ENCODE results near the gene PARP9. TPM values are rescaled to one million over a fixed set of nuclear protein-coding genes. Genes with fewer than 3 reads are reported as not detected.
"Not testable (repeated sequence)": the region's sequence is repeated elsewhere in the genome, so short reads cannot be mapped to it uniquely, and the experiment has no call there.

PARP9 gene
- total RNA-seq, 1 experiment from 2014 or later, result 8.7 TPM

- in situ Hi-C loops (cut with HindIII; ENCODE audit: low pct_unique_long_range_greater_than_20kb, low sequenced_read_pairs), result no loop called here
- no peak for DNase-seq (ENCODE audit: low read depth)
These were observed 55.8 kb downstream of the PARP9 start for GRCh38 chr3:122508135-122508914.

- DNase-seq (ENCODE audit: low read depth), result no peak
- in situ Hi-C loops (cut with HindIII; ENCODE audit: low pct_unique_long_range_greater_than_20kb, low sequenced_read_pairs), result no loop called here
These were observed 57.6 kb downstream of the PARP9 start for GRCh38 chr3:122506450-122506849.

GRCh38 chr3:122505676-122506075 lies 58.4 kb downstream of the PARP9 start:
- in situ Hi-C loops (cut with HindIII; ENCODE audit: low pct_unique_long_range_greater_than_20kb, low sequenced_read_pairs), result no loop called here
- DNase-seq (ENCODE audit: low read depth), result no peak

GRCh38 chr3:122502941-122503340 lies 61.2 kb downstream of the PARP9 start:
- no peak for DNase-seq (ENCODE audit: low read depth)
- in situ Hi-C loops (cut with HindIII; ENCODE audit: low pct_unique_long_range_greater_than_20kb, low sequenced_read_pairs), result no loop called here

GRCh38 chr3:122502139-122502538 lies 62.0 kb downstream of the PARP9 start:
- DNase-seq (ENCODE audit: low read depth), result no peak
- in situ Hi-C loops (cut with HindIII; ENCODE audit: low pct_unique_long_range_greater_than_20kb, low sequenced_read_pairs), result no loop called here

- peak; percentile 6 for DNase-seq (ENCODE audit: low read depth)
- in situ Hi-C loops (cut with HindIII; ENCODE audit: low pct_unique_long_range_greater_than_20kb, low sequenced_read_pairs), result not testable (repeated sequence)
These were observed 63.1 kb downstream of the PARP9 start for GRCh38 chr3:122500964-122501363.

- no peak for DNase-seq (ENCODE audit: low read depth)
- in situ Hi-C loops (cut with HindIII; ENCODE audit: low pct_unique_long_range_greater_than_20kb, low sequenced_read_pairs), result no loop called here
These were observed 65.9 kb downstream of the PARP9 start for GRCh38 chr3:122498152-122498551.

- in situ Hi-C loops (cut with HindIII; ENCODE audit: low pct_unique_long_range_greater_than_20kb, low sequenced_read_pairs), result no loop called here
- DNase-seq (ENCODE audit: low read depth), result peak; percentile 39
These were observed 66.7 kb downstream of the PARP9 start for GRCh38 chr3:122497425-122497824.

GRCh38 chr3:122496508-122496907 lies 67.6 kb downstream of the PARP9 start:
- no peak for DNase-seq (ENCODE audit: low read depth)
- in situ Hi-C loops (cut with HindIII; ENCODE audit: low pct_unique_long_range_greater_than_20kb, low sequenced_read_pairs), result no loop called here

GRCh38 chr3:122493296-122493695 lies 70.8 kb downstream of the PARP9 start:
- no peak for DNase-seq (ENCODE audit: low read depth)

GRCh38 chr3:122488262-122488973 lies 75.7 kb downstream of the PARP9 start:
- DNase-seq (ENCODE audit: low read depth), result no peak
- in situ Hi-C loops (cut with HindIII; ENCODE audit: low pct_unique_long_range_greater_than_20kb, low sequenced_read_pairs), result no loop called here

More at GRCh38 chr3:122493296-122493695, 70.8 kb downstream of the PARP9 start:
- in situ Hi-C loops (cut with HindIII; ENCODE audit: low pct_unique_long_range_greater_than_20kb, low sequenced_read_pairs), result no loop called here

- in situ Hi-C loops (cut with HindIII; ENCODE audit: low pct_unique_long_range_greater_than_20kb, low sequenced_read_pairs), result no loop called here
- no peak for DNase-seq (ENCODE audit: low read depth)
These were observed 79.1 kb downstream of the PARP9 start for GRCh38 chr3:122484985-122485384.

GRCh38 chr3:122481390-122481789 lies 82.7 kb downstream of the PARP9 start:
- in situ Hi-C loops (cut with HindIII; ENCODE audit: low pct_unique_long_range_greater_than_20kb, low sequenced_read_pairs), result no loop called here
- no peak for DNase-seq (ENCODE audit: low read depth)

Other genes starting within 250 kb of the PARP9 start
- gene CSTA, start 239.1 kb downstream of the PARP9 start, total RNA-seq (2014; rRNA removed; shearing (Covaris generic); ENCODE audit: low replicate concordance), result not detected in 2 replicates
- 46.2 and 72.9 TPM in 2 replicates for gene MIX23, start 181.1 kb downstream of the PARP9 start, total RNA-seq (2014; rRNA removed; shearing (Covaris generic); ENCODE audit: low replicate concordance)
- 36.5 and 42.1 TPM in 2 replicates for gene FAM162A, start 180.1 kb downstream of the PARP9 start, total RNA-seq (2014; rRNA removed; shearing (Covaris generic); ENCODE audit: low replicate concordance)
- 2.4 and 3.1 TPM in 2 replicates for gene WDR5B, start 148.2 kb downstream of the PARP9 start, total RNA-seq (2014; rRNA removed; shearing (Covaris generic); ENCODE audit: low replicate concordance)
- gene KPNA1, start 49.4 kb downstream of the PARP9 start, total RNA-seq (2014; rRNA removed; shearing (Covaris generic); ENCODE audit: low replicate concordance), result 43.0 and 50.8 TPM in 2 replicates
- 15.0 and 17.2 TPM in 2 replicates for gene DTX3L, start within 50 bp of the PARP9 start, total RNA-seq (2014; rRNA removed; shearing (Covaris generic); ENCODE audit: low replicate concordance)
- gene PARP15, start 13.3 kb upstream of the PARP9 start, total RNA-seq (2014; rRNA removed; shearing (Covaris generic); ENCODE audit: low replicate concordance), result not detected in 2 replicates
- gene PARP14, start 116.5 kb upstream of the PARP9 start, total RNA-seq (2014; rRNA removed; shearing (Covaris generic); ENCODE audit: low replicate concordance), result 20.2 and 20.3 TPM in 2 replicates
- gene HSPBAP1, start 229.5 kb upstream of the PARP9 start, total RNA-seq (2014; rRNA removed; shearing (Covaris generic); ENCODE audit: low replicate concordance), result 2.0 and 4.8 TPM in 2 replicates
- gene SLC49A4, start 230.8 kb upstream of the PARP9 start, total RNA-seq (2014; rRNA removed; shearing (Covaris generic); ENCODE audit: low replicate concordance), result 1.9 and 2.7 TPM in 2 replicates

All from Caki2 (cell line).